ENCODE results near the gene HTR7.
A peak's percentile ranks its signal among the peaks of the same experiment; 100 is the strongest.

Gene HTR7

GRCh38 chr10:90779548-90779947, 78.3 kb downstream of the HTR7 start:
- peaks cover 1% of the 10 kb centered on the region for H3K27me3 ChIP-seq (replicated peaks; ENCODE audit: control insufficient read depth, insufficient read depth, low read length)
- peak; percentile 40 for TF ChIP-seq CTCF (IDR thresholded peaks at IDR 0.05; ENCODE audit: insufficient read depth, low read length, poor library complexity, severe bottlenecking)
- no peaks in the 10 kb centered on the region for H3K36me3 ChIP-seq (ENCODE audit: control insufficient read depth, insufficient read depth, low read length)
- DNase-seq (ENCODE audit: extremely low read depth, insufficient read length): no peak
- no peak overlapping the region for H3K4me3 ChIP-seq (replicated peaks; ENCODE audit: low read depth, low read length)

GRCh38 chr10:90777621-90778020, 80.2 kb downstream of the HTR7 start:
- no peak for TF ChIP-seq CTCF (IDR thresholded peaks at IDR 0.05; ENCODE audit: insufficient read depth, low read length, poor library complexity, severe bottlenecking)
- Histone ChIP-seq H3K4me3 (replicated peaks; ENCODE audit: low read depth, low read length) (no peak overlapping the region), H3K36me3 (ENCODE audit: control insufficient read depth, insufficient read depth, low read length) (no peaks in the 10 kb centered on the region), H3K27me3 (replicated peaks; ENCODE audit: control insufficient read depth, insufficient read depth, low read length) (peaks cover 1% of the 10 kb centered on the region)
- no peak for DNase-seq (ENCODE audit: extremely low read depth, insufficient read length)

- no peaks in the 10 kb centered on the region; the same call in 1 of the 2 replicates for H3K27me3 ChIP-seq (replicated peaks; ENCODE audit: control insufficient read depth, insufficient read depth, low read length)
- no peak overlapping the region for H3K4me3 ChIP-seq (replicated peaks; ENCODE audit: low read depth, low read length)
- DNase-seq (ENCODE audit: extremely low read depth, insufficient read length): no peak
- no peak for TF ChIP-seq CTCF (IDR thresholded peaks at IDR 0.05; ENCODE audit: insufficient read depth, low read length, poor library complexity, severe bottlenecking)
- no peaks in the 10 kb centered on the region for H3K36me3 ChIP-seq (ENCODE audit: control insufficient read depth, insufficient read depth, low read length)
Measured at GRCh38 chr10:90775351-90776028, 82.3 kb downstream of the HTR7 start.

GRCh38 chr10:90769946-90770841, 87.6 kb downstream of the HTR7 start:
- H3K4me3 ChIP-seq (replicated peaks; ENCODE audit: low read depth, low read length): no peak overlapping the region
- H3K36me3 ChIP-seq (ENCODE audit: control insufficient read depth, insufficient read depth, low read length): no peaks in the 10 kb centered on the region
- no peak for DNase-seq (ENCODE audit: extremely low read depth, insufficient read length)
- no peak for TF ChIP-seq CTCF (IDR thresholded peaks at IDR 0.05; ENCODE audit: insufficient read depth, low read length, poor library complexity, severe bottlenecking)
- no peaks in the 10 kb centered on the region; the same call in 1 of the 2 replicates for H3K27me3 ChIP-seq (replicated peaks; ENCODE audit: control insufficient read depth, insufficient read depth, low read length)

GRCh38 chr10:90751107-90751997, 106.5 kb downstream of the HTR7 start:
- Histone ChIP-seq H3K27me3 (replicated peaks; ENCODE audit: control insufficient read depth, insufficient read depth, low read length) (peaks cover 2% of the 10 kb centered on the region; the same call in 1 of the 2 replicates), H3K4me3 (replicated peaks; ENCODE audit: low read depth, low read length) (no peak overlapping the region), H3K36me3 (ENCODE audit: control insufficient read depth, insufficient read depth, low read length) (no peaks in the 10 kb centered on the region)
- TF ChIP-seq CTCF (IDR thresholded peaks at IDR 0.05; ENCODE audit: insufficient read depth, low read length, poor library complexity, severe bottlenecking): peak; percentile 75
- DNase-seq (ENCODE audit: extremely low read depth, insufficient read length): no peak
